ENCODE measurements around the gene DIP2A.

Gene DIP2A

DNA sequence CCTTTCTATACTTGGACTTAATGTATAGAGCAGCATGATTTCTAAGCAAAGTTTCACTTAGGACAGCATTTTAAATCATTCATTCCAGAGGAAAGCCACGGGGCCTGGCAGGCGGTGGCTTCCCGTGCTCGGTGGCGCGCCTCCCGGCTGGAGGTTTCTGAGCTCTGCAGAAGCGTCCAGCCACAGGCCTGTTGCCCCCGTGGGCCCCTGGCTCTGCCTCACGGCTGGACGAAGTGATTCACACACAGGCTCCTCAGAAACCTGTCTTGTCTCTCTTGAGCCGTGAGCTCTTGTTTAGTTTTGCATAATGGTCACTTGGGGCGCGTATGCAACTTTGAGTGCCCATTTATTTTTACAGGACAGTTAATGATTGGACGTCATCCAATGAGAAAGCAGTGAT is 22.1 kb upstream of the DIP2A start:
- peaks cover 62% of the 10 kb centered on the region for H3K36me3 ChIP-seq (ENCODE audit: insufficient read depth, low read length)
- no peak for TF ChIP-seq POLR2AphosphoS5 (IDR thresholded peaks at IDR 0.05; ENCODE audit: borderline replicate concordance, low read depth, low read length)
- TF ChIP-seq FOXP2 (optimal IDR thresholded peaks at IDR 0.05; ENCODE audit: control extremely low read depth, extremely low read length, insufficient read depth), result no peak
- TF ChIP-seq EZH2 (IDR thresholded peaks at IDR 0.05), result no peak
- H3K27ac ChIP-seq, result no peak overlapping the region

DNA sequence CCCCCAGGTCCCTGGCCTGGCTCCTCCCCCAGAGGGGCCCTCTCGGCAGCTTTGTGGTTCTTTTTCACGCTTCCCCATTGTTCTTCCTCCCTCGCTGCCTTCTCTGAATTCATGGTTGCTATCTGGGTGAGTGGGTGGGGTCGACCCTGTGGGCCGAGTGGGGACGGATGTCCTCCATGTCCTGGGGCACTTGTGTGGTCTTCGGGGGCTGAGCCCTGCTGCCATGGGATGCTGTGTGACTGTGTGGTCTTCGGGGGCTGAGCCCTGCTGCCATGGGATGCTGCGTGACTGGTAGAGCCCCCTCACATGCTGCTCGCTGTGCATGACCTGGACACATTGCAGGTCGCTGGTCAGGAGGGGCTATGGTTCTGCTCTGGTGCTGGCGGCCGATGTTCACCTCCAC is 21.6 kb upstream of the DIP2A start:
- H3K36me3 ChIP-seq (ENCODE audit: insufficient read depth, low read length), result peaks cover 60% of the 10 kb centered on the region
- no peak for DNase-seq (ENCODE audit: low read depth, low spot score)
- H3K27ac ChIP-seq, result no peak overlapping the region
- H3K9me3 ChIP-seq (ENCODE audit: low read depth, low read length), result no peaks in the 10 kb centered on the region
- TF ChIP-seq FOXP2 (optimal IDR thresholded peaks at IDR 0.05; ENCODE audit: control extremely low read depth, extremely low read length, insufficient read depth) (no peak), POLR2AphosphoS5 (IDR thresholded peaks at IDR 0.05; ENCODE audit: borderline replicate concordance, low read depth, low read length) (no peak), EZH2 (IDR thresholded peaks at IDR 0.05) (no peak)
- H3K4me3 ChIP-seq, result no peak overlapping the region
- H3K9ac ChIP-seq (ENCODE audit: insufficient read length), result no peak overlapping the region

More for the DNA sequence above, 22.1 kb upstream of the DIP2A start:
- DNase-seq (ENCODE audit: low read depth, low spot score), result no peak
- Histone ChIP-seq H3K4me3 (no peak overlapping the region), H3K9me3 (ENCODE audit: low read depth, low read length) (no peaks in the 10 kb centered on the region), H3K9ac (ENCODE audit: insufficient read length) (no peak overlapping the region)

DNA sequence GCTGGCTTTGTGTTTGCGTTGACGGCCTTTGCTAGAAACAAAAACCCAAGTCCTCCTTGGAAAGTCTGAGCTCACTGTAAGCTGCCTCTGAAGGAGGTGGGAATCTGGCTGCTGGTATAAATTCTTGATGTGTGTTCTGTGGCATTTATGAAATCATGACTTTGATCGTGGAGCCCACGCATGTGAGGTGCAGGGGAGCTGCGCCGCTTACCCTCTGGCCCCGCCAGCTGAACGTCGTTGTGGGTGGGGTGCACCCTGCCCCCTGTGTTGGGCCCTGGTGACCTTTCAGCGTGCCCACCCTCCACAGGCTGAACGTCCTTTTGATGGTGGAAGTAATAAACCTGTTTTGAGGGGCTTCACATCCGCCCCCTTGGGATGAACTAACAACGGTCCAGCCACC is 21.2 kb upstream of the DIP2A start:
- Histone ChIP-seq H3K4me3 (no peak overlapping the region), H3K27ac (no peak overlapping the region), H3K36me3 (ENCODE audit: insufficient read depth, low read length) (peaks cover 61% of the 10 kb centered on the region), H3K9ac (ENCODE audit: insufficient read length) (no peak overlapping the region), H3K9me3 (ENCODE audit: low read depth, low read length) (no peaks in the 10 kb centered on the region)
- DNase-seq (ENCODE audit: low read depth, low spot score), result no peak
- TF ChIP-seq EZH2 (IDR thresholded peaks at IDR 0.05), result no peak
- TF ChIP-seq POLR2AphosphoS5 (IDR thresholded peaks at IDR 0.05; ENCODE audit: borderline replicate concordance, low read depth, low read length), result no peak
- no peak for TF ChIP-seq FOXP2 (optimal IDR thresholded peaks at IDR 0.05; ENCODE audit: control extremely low read depth, extremely low read length, insufficient read depth)

DNA sequence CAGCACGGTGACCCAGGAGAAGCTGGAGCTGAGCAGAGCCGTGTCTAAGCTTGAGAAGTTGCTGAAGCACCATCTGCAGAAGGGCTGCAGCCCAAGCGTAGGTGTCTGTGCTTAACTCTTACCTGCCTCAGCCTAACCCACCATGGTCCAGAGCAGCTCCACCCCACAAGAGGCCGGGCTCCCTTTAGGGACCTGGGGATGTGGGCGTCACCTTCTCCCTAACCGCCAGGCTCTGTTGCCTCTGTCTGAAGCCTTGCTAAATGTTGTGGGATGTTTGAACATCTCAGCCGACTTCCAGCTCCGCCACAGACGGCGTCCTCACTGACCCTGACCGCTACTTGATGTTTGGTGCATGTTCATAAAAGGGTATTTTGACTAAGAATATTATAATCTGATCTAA is 20.4 kb upstream of the DIP2A start:
- no peak for DNase-seq (ENCODE audit: low read depth, low spot score)
- Histone ChIP-seq H3K4me3 (no peak overlapping the region), H3K27ac (no peak overlapping the region), H3K9me3 (ENCODE audit: low read depth, low read length) (no peaks in the 10 kb centered on the region), H3K36me3 (ENCODE audit: insufficient read depth, low read length) (peaks cover 68% of the 10 kb centered on the region), H3K9ac (ENCODE audit: insufficient read length) (no peak overlapping the region)
- TF ChIP-seq EZH2 (IDR thresholded peaks at IDR 0.05) (no peak), POLR2AphosphoS5 (IDR thresholded peaks at IDR 0.05; ENCODE audit: borderline replicate concordance, low read depth, low read length) (no peak), FOXP2 (optimal IDR thresholded peaks at IDR 0.05; ENCODE audit: control extremely low read depth, extremely low read length, insufficient read depth) (no peak)

DNA sequence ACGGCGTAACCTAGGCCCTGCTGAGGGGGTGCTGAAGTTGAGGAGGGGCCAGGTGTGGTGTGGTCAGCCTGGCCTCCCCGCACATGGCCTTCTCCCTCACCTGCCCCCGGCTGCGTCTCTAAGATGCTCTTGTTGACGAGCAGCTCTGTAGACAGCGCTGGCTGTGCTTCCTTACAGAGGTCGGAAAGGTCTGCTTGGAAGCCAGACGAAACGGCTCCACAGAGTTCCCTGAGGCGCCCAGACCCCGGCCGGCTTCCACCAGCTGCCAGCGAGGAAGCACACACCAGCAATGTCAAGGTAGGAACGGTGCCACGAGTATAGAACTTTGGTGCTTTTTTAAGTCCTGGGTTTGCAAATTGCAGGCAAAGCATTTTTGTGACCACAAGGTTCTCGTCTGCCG is 18.8 kb upstream of the DIP2A start:
- peaks cover 70% of the 10 kb centered on the region for H3K36me3 ChIP-seq (ENCODE audit: insufficient read depth, low read length)
- no peak for DNase-seq (ENCODE audit: low read depth, low spot score)
- H3K4me3 ChIP-seq, result no peak overlapping the region

DNA sequence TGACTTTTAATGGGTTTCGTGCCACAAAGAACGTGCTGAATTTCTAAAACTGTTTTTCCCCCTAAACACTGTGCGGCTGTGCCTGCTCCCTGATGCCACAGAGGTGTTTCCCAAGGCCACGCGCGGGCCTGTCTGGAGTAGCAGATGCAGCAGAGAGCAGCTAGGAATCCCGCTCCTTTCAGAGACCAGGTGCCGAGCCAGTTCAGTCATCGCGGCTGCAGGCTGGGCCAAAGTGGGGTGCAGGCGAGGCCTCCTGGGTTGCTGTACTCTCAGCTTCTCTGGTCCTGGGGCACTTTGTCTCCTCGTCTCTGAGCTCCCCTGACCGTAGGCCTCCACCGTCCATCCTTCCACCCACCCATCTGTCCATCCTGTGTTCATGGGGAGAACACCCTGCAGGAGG is 17.4 kb upstream of the DIP2A start:
- Histone ChIP-seq H3K4me3 (no peak overlapping the region), H3K36me3 (ENCODE audit: insufficient read depth, low read length) (peaks cover 76% of the 10 kb centered on the region), H3K9ac (ENCODE audit: insufficient read length) (no peak overlapping the region), H3K9me3 (ENCODE audit: low read depth, low read length) (no peaks in the 10 kb centered on the region), H3K27ac (no peak overlapping the region)
- DNase-seq (ENCODE audit: low read depth, low spot score), result no peak
- TF ChIP-seq FOXP2 (optimal IDR thresholded peaks at IDR 0.05; ENCODE audit: control extremely low read depth, extremely low read length, insufficient read depth) (no peak), POLR2AphosphoS5 (IDR thresholded peaks at IDR 0.05; ENCODE audit: borderline replicate concordance, low read depth, low read length) (no peak), EZH2 (IDR thresholded peaks at IDR 0.05) (no peak)

More for the DNA sequence above, 18.8 kb upstream of the DIP2A start:
- Histone ChIP-seq H3K9ac (ENCODE audit: insufficient read length) (no peak overlapping the region), H3K27ac (no peak overlapping the region), H3K9me3 (ENCODE audit: low read depth, low read length) (no peaks in the 10 kb centered on the region)
- no peak for TF ChIP-seq EZH2 (IDR thresholded peaks at IDR 0.05)
- TF ChIP-seq FOXP2 (optimal IDR thresholded peaks at IDR 0.05; ENCODE audit: control extremely low read depth, extremely low read length, insufficient read depth), result no peak

DNA sequence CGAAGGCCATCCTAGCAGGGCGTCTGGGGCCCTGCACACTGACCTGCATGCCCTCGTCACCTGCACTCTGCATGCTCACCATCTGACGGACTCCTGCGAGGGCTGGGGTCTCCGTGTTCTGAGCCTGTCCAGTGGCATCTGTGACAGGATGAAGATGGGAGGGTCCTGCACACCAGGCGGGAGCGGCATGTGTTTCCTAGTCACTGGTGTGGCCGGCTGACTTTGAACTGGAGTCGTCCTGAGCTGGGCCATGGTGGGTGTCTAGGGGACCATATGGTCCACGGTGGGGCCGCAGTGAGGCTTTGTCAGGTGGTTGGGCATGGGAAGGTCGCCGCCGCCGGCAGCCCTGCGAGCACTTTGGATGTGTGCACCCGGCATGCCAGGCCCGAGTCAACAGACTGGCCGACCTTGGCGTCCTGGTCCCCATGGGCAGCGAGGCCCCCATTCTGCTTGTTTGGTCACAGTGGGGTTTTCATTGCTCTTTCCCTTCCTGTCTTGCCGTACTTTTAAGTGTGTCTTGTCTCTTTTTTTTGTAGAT is 16.7 kb upstream of the DIP2A start:
- Histone ChIP-seq H3K4me3 (no peak overlapping the region), H3K27ac (no peak overlapping the region), H3K36me3 (ENCODE audit: insufficient read depth, low read length) (peaks cover 72% of the 10 kb centered on the region), H3K9ac (ENCODE audit: insufficient read length) (no peak overlapping the region), H3K9me3 (ENCODE audit: low read depth, low read length) (no peaks in the 10 kb centered on the region)
- TF ChIP-seq EZH2 (IDR thresholded peaks at IDR 0.05) (no peak), POLR2AphosphoS5 (IDR thresholded peaks at IDR 0.05; ENCODE audit: borderline replicate concordance, low read depth, low read length) (no peak), FOXP2 (optimal IDR thresholded peaks at IDR 0.05; ENCODE audit: control extremely low read depth, extremely low read length, insufficient read depth) (no peak)
- no peak for DNase-seq (ENCODE audit: low read depth, low spot score)

DNA sequence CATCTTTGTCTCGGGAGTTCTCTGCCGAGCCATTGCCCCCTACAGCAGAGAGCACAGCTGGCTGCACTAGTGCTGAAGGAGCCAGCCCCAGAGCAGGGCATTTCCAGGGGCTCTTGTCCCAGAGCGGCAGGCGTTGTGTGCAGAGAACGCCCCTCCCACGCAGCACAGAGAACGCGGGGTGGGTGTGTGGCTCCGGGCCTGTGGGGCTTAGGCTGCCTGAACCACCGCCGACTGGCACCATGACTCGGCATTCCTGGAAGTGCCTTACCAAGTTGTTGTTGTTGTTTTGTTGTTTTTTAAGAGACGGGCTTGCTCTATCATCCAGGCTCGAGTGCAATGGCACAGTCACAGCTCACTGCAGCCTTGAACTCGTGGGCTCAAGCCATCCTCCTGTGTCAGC is 15.8 kb upstream of the DIP2A start:
- no peak for TF ChIP-seq EZH2 (IDR thresholded peaks at IDR 0.05)
- TF ChIP-seq FOXP2 (optimal IDR thresholded peaks at IDR 0.05; ENCODE audit: control extremely low read depth, extremely low read length, insufficient read depth), result no peak
- no peak for TF ChIP-seq POLR2AphosphoS5 (IDR thresholded peaks at IDR 0.05; ENCODE audit: borderline replicate concordance, low read depth, low read length)
- Histone ChIP-seq H3K4me3 (no peak overlapping the region), H3K9ac (ENCODE audit: insufficient read length) (no peak overlapping the region), H3K36me3 (ENCODE audit: insufficient read depth, low read length) (peaks cover 66% of the 10 kb centered on the region), H3K9me3 (ENCODE audit: low read depth, low read length) (no peaks in the 10 kb centered on the region), H3K27ac (0 out of 2 replicates have a peak overlapping the region, but pooled peaks have one; percentile 63)
- DNase-seq (ENCODE audit: low read depth, low spot score), result no peak

DNA sequence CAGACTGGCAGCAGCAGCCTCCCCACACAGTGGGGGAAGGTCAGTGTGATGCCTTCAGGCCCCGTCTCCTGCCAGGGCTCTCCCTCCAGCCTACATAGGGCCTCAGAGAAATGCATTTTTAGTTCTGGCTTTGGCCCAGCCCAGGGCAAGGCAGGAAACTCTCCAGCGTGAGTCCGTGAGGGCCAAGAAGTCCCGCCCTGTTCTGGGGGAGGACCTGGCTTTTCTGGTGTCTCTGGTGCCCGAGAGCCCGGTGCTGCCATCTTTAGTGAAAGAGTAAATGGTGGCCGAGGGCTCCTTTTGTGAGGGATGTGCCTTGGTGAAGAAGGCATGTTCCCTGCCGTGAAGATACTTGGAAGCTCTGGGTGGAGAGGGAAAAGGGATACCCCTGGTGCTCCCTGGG is 14.8 kb upstream of the DIP2A start:
- no peak overlapping the region for H3K4me3 ChIP-seq
- H3K36me3 ChIP-seq (ENCODE audit: insufficient read depth, low read length), result peaks cover 62% of the 10 kb centered on the region
- no peak overlapping the region for H3K9ac ChIP-seq (ENCODE audit: insufficient read length)
- no peak overlapping the region for H3K27ac ChIP-seq
- H3K9me3 ChIP-seq (ENCODE audit: low read depth, low read length), result 0 out of 2 replicates have a peak, but pooled peaks cover 3% of the 10 kb centered on the region
- TF ChIP-seq EZH2 (IDR thresholded peaks at IDR 0.05) (no peak), FOXP2 (optimal IDR thresholded peaks at IDR 0.05; ENCODE audit: control extremely low read depth, extremely low read length, insufficient read depth) (no peak), POLR2AphosphoS5 (IDR thresholded peaks at IDR 0.05; ENCODE audit: borderline replicate concordance, low read depth, low read length) (no peak)
- DNase-seq (ENCODE audit: low read depth, low spot score), result no peak
